OCI-LY1 (cell line): ENCODE measurements around the gene CCDC93.

Source experiments
- H2AFZ ChIP-seq: fragments of 200-600 bp; sonication (generic), shearing (Covaris generic); 2 replicates; pipeline ENCODE4 v1.6.0; 2014; ENCODE audit warnings: antibody characterized with exemption, mild to moderate bottlenecking, low read length
- H3F3A ChIP-seq: fragments of 200-600 bp; sonication (generic), shearing (Covaris generic); 2 replicates; pipeline ENCODE4 v1.6.0; 2014; ENCODE audit warnings: mild to moderate bottlenecking, antibody characterized with exemption, low read length, moderate library complexity; ENCODE audit not compliant: insufficient read depth
- H3K27ac ChIP-seq: fragments of 200-600 bp; sonication (generic); 2 replicates; pipeline ENCODE4 v1.5.1; 2014; ENCODE audit warnings: low read length, mixed run types, mild to moderate bottlenecking, low read depth; ENCODE audit not compliant: poor library complexity, severe bottlenecking
- H3K27me3 ChIP-seq: fragments of 200-600 bp; sonication (generic); 2 replicates; pipeline ENCODE4 v1.6.0; 2014; ENCODE audit warnings: antibody characterized with exemption, mild to moderate bottlenecking, low read length, moderate library complexity; ENCODE audit not compliant: insufficient read depth
- H3K36me3 ChIP-seq: fragments of 200-600 bp; sonication (generic); 2 replicates; pipeline ENCODE4 v1.6.1; 2014; ENCODE audit warnings: mild to moderate bottlenecking, antibody characterized with exemption, low read length, moderate library complexity, mixed read lengths; ENCODE audit not compliant: insufficient read depth
- H3K4me1 ChIP-seq: fragments of 200-600 bp; sonication (generic); 2 replicates; pipeline ENCODE4 v1.5.1; 2014; ENCODE audit warnings: mild to moderate bottlenecking, low read length, moderate library complexity; ENCODE audit not compliant: insufficient read depth, severe bottlenecking
- H3K4me2 ChIP-seq: fragments of 200-600 bp; sonication (generic), shearing (Covaris generic); 2 replicates; pipeline ENCODE4 v1.6.1; 2014; ENCODE audit warnings: low read length
- H3K4me3 ChIP-seq: fragments of 200-600 bp; sonication (generic); 2 replicates; pipeline ENCODE4 v1.5.1; 2014; ENCODE audit warnings: low read length, low read depth, mild to moderate bottlenecking, mixed read lengths; ENCODE audit not compliant: poor library complexity, severe bottlenecking
- H3K79me2 ChIP-seq: fragments of 200-600 bp; shearing (Covaris generic); 2 replicates; pipeline ENCODE4 v1.6.1; 2016; ENCODE audit warnings: mixed run types, low read length, mixed read lengths; ENCODE audit not compliant: insufficient read depth
- H3K9ac ChIP-seq: fragments of 200-600 bp; sonication (generic), shearing (Covaris generic); 2 replicates; pipeline ENCODE4 v1.6.1; 2014; ENCODE audit warnings: mild to moderate bottlenecking, low read length, mixed read lengths
- H3K9me2 ChIP-seq: fragments of 200-600 bp; sonication (generic), shearing (Covaris generic); 2 replicates; pipeline ENCODE4 v1.6.1; 2014; ENCODE audit warnings: low read depth, mild to moderate bottlenecking, low read length, mixed read lengths
- H3K9me3 ChIP-seq: fragments of 200-600 bp; shearing (Covaris generic); 2 replicates; pipeline ENCODE4 v1.6.1; 2014; ENCODE audit warnings: low read length, mixed read lengths
- H4K20me1 ChIP-seq: fragments of 200-600 bp; sonication (generic), shearing (Covaris generic); 2 replicates; pipeline ENCODE4 v1.6.0; 2016; ENCODE audit warnings: mild to moderate bottlenecking, low read length; ENCODE audit not compliant: insufficient read depth
- EZH2 ChIP-seq: fragments of 200-600 bp; sonication (generic), shearing (Covaris generic); IDR thresholded peaks from 2 replicates; pipeline ENCODE4 v1.8.0; 2017; ENCODE audit warnings: borderline replicate concordance, mixed run types, mild to moderate bottlenecking, antibody characterized with exemption, low read length, moderate library complexity, mixed read lengths
- TF ChIP-seq, protein P1 (sequence below): fragments of 200-600 bp; sonication (generic), shearing (Covaris generic); IDR thresholded peaks from 2 replicates; pipeline ENCODE4 v1.5.1; 2017; ENCODE audit warnings: mild to moderate bottlenecking, antibody characterized with exemption, low read length, moderate library complexity, mixed read lengths

The CCDC93 gene

DNA sequence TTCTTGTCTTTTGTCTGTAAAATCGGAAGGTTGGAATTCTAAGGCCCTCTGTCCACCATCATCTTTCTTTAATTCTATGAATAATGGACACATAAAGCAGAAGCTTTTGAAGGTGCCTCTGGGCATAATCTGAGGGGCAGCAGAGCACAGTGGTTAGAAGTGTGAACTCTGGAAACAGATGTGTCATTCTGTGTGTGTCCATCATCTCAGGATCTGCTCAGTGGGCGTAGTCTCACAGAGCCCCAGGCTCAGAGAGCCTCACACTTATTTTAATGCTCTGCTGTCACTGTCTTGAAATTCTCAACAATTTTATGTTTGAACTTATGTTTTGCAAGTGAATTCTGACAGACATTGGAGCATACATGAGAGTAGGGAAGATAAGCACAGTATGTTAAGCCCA lies 31.0 kb upstream of the CCDC93 start:
- H3K4me1 ChIP-seq, result peaks cover 18% of the 10 kb centered on the region
- no peak for TF ChIP-seq EZH2
- TF ChIP-seq, protein P1, sequence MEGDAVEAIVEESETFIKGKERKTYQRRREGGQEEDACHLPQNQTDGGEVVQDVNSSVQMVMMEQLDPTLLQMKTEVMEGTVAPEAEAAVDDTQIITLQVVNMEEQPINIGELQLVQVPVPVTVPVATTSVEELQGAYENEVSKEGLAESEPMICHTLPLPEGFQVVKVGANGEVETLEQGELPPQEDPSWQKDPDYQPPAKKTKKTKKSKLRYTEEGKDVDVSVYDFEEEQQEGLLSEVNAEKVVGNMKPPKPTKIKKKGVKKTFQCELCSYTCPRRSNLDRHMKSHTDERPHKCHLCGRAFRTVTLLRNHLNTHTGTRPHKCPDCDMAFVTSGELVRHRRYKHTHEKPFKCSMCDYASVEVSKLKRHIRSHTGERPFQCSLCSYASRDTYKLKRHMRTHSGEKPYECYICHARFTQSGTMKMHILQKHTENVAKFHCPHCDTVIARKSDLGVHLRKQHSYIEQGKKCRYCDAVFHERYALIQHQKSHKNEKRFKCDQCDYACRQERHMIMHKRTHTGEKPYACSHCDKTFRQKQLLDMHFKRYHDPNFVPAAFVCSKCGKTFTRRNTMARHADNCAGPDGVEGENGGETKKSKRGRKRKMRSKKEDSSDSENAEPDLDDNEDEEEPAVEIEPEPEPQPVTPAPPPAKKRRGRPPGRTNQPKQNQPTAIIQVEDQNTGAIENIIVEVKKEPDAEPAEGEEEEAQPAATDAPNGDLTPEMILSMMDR, result no peak

DNA sequence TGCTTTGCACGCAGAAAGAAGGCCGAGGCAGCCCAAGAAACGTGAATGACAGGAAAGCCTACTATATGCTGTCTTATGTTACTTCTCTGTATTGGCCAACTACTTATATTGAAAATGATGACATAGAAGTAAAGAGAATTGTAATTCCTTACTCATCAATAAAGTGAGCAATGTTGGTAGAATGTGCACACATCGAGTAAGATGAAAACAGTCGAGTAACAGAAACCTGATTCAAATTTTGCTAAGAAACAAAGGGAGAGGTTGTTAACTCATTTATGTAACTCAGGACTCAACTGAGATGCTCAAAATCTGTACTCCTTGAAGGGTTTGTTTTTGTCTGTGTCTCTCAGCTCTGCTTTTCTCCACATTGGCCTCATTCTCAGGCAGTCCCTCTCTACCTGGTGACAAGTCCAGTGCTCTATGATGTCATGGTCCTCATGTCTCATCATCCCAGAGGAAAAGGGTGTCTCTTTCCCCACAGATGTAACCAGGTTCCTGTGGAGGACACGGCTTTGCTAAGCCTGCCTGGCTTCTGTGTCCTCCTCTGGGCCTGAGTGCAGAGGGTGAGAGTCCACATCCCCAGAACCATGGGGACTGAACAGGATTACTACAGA lies 30.3 kb upstream of the CCDC93 start:
- H3K4me2 ChIP-seq, result no peak overlapping the region
- H3K4me1 ChIP-seq, result peaks cover 12% of the 10 kb centered on the region
- H3K4me3 ChIP-seq, result no peak overlapping the region

More for the DNA sequence above, 31.0 kb upstream of the CCDC93 start:
- Histone ChIP-seq H3K9ac (no peak overlapping the region), H3K9me2 (no peaks in the 10 kb centered on the region), H3K27ac (no peak overlapping the region), H3K4me2 (no peak overlapping the region), H3F3A (no peaks in the 10 kb centered on the region), H4K20me1 (no peaks in the 10 kb centered on the region), H3K27me3 (no peaks in the 10 kb centered on the region; the same call in 1 of the 2 replicates), H3K36me3 (no peaks in the 10 kb centered on the region), H3K4me3 (no peak overlapping the region), H2AFZ (no peak overlapping the region), H3K9me3 (no peaks in the 10 kb centered on the region), H3K79me2 (no peaks in the 10 kb centered on the region)

DNA sequence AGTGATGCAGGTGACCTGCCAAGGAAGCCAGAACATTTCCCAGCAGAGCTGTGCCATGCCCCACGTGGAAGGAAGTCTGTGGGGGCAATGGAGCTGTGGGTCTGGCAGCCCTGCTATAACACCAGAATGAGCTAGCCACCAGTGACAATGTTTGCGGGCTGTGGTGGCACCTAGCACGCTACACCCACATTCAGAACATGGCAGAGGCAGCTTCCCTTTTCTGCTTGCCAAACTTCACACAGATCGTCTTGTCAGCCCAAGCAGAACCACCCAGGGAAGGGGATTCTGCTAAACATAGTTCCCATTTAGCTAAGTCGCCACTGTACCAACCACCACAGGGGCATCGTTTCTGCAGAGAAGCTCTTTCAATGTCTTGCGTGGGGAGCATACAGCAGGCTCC lies 27.0 kb upstream of the CCDC93 start:
- H3K4me2 ChIP-seq, result no peak overlapping the region

More for the DNA sequence above, 30.3 kb upstream of the CCDC93 start:
- Histone ChIP-seq H3K79me2 (no peaks in the 10 kb centered on the region), H3K9ac (no peak overlapping the region), H3K36me3 (no peaks in the 10 kb centered on the region), H3K27ac (no peak overlapping the region), H2AFZ (no peak overlapping the region), H3K9me3 (no peaks in the 10 kb centered on the region), H3K27me3 (no peaks in the 10 kb centered on the region; the same call in 1 of the 2 replicates), H3K9me2 (no peaks in the 10 kb centered on the region), H4K20me1 (no peaks in the 10 kb centered on the region), H3F3A (no peaks in the 10 kb centered on the region)
- TF ChIP-seq EZH2, result no peak
- TF ChIP-seq, protein P1, result no peak

More for the DNA sequence above, 27.0 kb upstream of the CCDC93 start:
- no peaks in the 10 kb centered on the region for H4K20me1 ChIP-seq
- no peaks in the 10 kb centered on the region for H3K9me2 ChIP-seq
- no peaks in the 10 kb centered on the region for H3K9me3 ChIP-seq
- H3K79me2 ChIP-seq, result no peaks in the 10 kb centered on the region
- H3K4me3 ChIP-seq, result no peak overlapping the region
- TF ChIP-seq, protein P1, result no peak
- no peak for TF ChIP-seq EZH2
- no peaks in the 10 kb centered on the region for H3F3A ChIP-seq
- no peak overlapping the region for H2AFZ ChIP-seq
- no peak overlapping the region for H3K27ac ChIP-seq
- H3K4me1 ChIP-seq, result no peaks in the 10 kb centered on the region
- no peaks in the 10 kb centered on the region; the same call in 1 of the 2 replicates for H3K27me3 ChIP-seq
- H3K36me3 ChIP-seq, result no peaks in the 10 kb centered on the region
- H3K9ac ChIP-seq, result no peak overlapping the region
